Activated B cell treated with CpG ODN at 0.5 μM for 24 hours (primary cell): ENCODE data around the gene VSTM2B. TPM values are rescaled to one million over a fixed set of nuclear protein-coding genes. Genes with fewer than 3 reads are reported as not detected.

ENCODE experiments used
- ATAC-seq: fragments of 200-7000 bp; cut with Tn5 transposase; one replicate; pipeline ENCODE4 v1.10.0; 2021; ENCODE audit warnings: low read depth, mild to moderate bottlenecking, moderate library complexity
- CTCF ChIA-PET: fragments of 350-600 bp; sonication (Branson Sonifier 250); formaldehyde crosslinking; loops from one replicate; lab custom pipeline; 2021; ENCODE audit warnings: antibody characterized with exemption; lab: Charles Lee
- POLR2A ChIA-PET: fragments of 350-600 bp; sonication (Branson Sonifier 250); formaldehyde crosslinking; loops from one replicate; lab custom pipeline; 2021; ENCODE audit warnings: antibody characterized with exemption; lab: Charles Lee
- DNase-seq: peaks from one replicate; pipeline ENCODE4 v3.0.0; 2022
- H3K27ac Mint-ChIP-seq: one replicate; pipeline ENCODE4 v1.8.0; 2020; ENCODE audit warnings: mixed read lengths
- H3K27me3 Mint-ChIP-seq: one replicate; pipeline ENCODE4 v1.8.0; 2021; ENCODE audit warnings: mixed read lengths
- H3K36me3 Mint-ChIP-seq: one replicate; pipeline ENCODE4 v1.8.0; 2021; ENCODE audit warnings: low read depth, mixed read lengths
- H3K4me1 Mint-ChIP-seq: one replicate; pipeline ENCODE4 v1.8.0; 2021; ENCODE audit warnings: mixed read lengths
- H3K4me3 Mint-ChIP-seq: one replicate; pipeline ENCODE4 v1.8.0; 2020; ENCODE audit warnings: mild to moderate bottlenecking, mixed read lengths
- H3K9me3 Mint-ChIP-seq: one replicate; pipeline ENCODE4 v1.8.0; 2020; ENCODE audit warnings: mixed read lengths
- intact Hi-C: fragments of 100-400 bp; cut with micrococcal nuclease; formaldehyde crosslinking; loops from one replicate; pipeline ENCODE4 v1.15.1; 2024
- total RNA-seq: library from RNA; stranded (reverse); gene quantifications from 2 replicates; pipeline ENCODE4 v1.2.3, GENCODE V29; 2022
- TF ChIP-seq, protein P1 (sequence below): fragments of 200-600 bp; IDR thresholded peaks from one replicate; pipeline ENCODE4 v1.8.0; 2022; ENCODE audit warnings: antibody characterized with exemption, mild to moderate bottlenecking

Gene VSTM2B
- total RNA-seq, 1 donor from 2014 or later: not detected

DNA sequence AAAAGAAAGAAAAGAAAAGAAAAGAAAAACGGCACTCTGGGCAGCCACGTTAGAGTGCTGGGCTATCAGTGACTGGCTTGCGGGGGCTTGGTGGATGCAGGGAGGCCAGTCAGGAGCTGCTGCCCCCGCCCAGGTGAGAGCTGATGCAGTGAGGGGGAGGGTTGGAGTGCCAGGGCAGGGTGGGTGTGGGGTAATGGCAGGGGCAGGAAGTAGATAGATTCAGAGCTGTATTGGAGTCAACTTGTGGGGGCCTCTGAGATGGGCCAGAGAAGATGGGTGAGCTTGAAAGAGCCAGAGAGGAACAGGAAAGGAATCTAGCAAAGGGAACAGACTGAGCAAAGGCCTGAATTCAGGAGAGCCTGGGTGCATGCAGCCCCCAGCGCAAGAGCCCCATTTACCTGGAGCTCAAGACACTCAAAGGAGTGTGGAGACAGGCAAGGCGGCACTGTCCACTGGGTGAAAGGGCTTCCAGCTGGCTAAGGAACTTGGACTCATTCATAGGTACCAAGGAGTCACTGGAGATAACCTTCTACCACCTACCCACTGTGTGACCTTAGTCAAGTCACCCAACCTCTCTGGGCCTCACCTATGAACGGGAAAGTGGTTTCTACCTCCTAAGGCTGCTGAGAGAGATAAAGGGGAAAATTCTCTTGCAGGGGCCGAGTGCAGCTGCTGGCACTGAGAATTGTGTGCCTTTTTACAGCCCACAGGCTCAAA is 20.2 kb downstream of the VSTM2B start:
- no peaks in the 10 kb centered on the region for H3K4me1 Mint-ChIP-seq
- H3K9me3 Mint-ChIP-seq: peaks cover 4% of the 10 kb centered on the region
- ATAC-seq (no peak), DNase-seq (no peak)
- peaks cover 6% of the 10 kb centered on the region for H3K27me3 Mint-ChIP-seq
- TF ChIP-seq, protein P1, sequence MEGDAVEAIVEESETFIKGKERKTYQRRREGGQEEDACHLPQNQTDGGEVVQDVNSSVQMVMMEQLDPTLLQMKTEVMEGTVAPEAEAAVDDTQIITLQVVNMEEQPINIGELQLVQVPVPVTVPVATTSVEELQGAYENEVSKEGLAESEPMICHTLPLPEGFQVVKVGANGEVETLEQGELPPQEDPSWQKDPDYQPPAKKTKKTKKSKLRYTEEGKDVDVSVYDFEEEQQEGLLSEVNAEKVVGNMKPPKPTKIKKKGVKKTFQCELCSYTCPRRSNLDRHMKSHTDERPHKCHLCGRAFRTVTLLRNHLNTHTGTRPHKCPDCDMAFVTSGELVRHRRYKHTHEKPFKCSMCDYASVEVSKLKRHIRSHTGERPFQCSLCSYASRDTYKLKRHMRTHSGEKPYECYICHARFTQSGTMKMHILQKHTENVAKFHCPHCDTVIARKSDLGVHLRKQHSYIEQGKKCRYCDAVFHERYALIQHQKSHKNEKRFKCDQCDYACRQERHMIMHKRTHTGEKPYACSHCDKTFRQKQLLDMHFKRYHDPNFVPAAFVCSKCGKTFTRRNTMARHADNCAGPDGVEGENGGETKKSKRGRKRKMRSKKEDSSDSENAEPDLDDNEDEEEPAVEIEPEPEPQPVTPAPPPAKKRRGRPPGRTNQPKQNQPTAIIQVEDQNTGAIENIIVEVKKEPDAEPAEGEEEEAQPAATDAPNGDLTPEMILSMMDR: no peak
- intact Hi-C loops: no loop called here
- H3K36me3 Mint-ChIP-seq: no peaks in the 10 kb centered on the region
- CTCF ChIA-PET: no interaction called here
- H3K27ac Mint-ChIP-seq: no peak overlapping the region
- H3K4me3 Mint-ChIP-seq: no peak overlapping the region
- POLR2A ChIA-PET: no interaction called here

DNA sequence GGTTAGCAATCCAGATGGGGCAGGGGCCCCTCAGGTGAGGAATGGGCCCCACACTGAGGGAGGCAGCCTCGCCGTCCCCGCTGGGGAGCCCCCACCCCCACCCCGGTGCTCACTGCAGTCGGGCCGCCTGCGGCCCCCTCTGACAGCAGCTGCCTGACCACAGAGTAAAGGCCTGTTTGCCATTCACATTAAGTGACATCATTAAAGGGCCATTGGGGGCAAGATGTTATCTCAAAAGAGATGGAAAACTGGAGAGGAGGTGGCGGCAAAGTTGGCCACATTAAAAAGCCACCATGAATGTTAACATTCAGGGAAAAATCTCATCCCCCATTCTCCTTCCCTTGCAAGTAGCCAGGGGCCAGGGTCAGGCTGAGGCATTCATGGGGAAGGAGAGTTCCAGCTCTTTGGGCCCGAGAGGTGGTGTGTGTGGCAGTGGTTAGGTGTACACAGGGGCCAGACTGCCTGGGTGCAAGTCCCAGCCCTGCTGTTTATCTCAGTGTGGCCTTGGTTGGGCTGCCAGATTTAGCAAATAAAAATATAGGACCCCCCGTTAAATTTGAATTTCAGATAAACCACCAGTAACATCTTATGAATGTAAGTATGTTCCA is 20.9 kb downstream of the VSTM2B start:
- Mint-ChIP-seq H3K4me1 (no peaks in the 10 kb centered on the region), H3K27ac (no peak overlapping the region), H3K27me3 (peaks cover 6% of the 10 kb centered on the region), H3K4me3 (no peak overlapping the region), H3K9me3 (peaks cover 4% of the 10 kb centered on the region), H3K36me3 (no peaks in the 10 kb centered on the region)
- no peak for DNase-seq
- intact Hi-C loops: no loop called here
- ChIA-PET POLR2A (no interaction called here), CTCF (no interaction called here)
- no peak for ATAC-seq
- TF ChIP-seq, protein P1: no peak

DNA sequence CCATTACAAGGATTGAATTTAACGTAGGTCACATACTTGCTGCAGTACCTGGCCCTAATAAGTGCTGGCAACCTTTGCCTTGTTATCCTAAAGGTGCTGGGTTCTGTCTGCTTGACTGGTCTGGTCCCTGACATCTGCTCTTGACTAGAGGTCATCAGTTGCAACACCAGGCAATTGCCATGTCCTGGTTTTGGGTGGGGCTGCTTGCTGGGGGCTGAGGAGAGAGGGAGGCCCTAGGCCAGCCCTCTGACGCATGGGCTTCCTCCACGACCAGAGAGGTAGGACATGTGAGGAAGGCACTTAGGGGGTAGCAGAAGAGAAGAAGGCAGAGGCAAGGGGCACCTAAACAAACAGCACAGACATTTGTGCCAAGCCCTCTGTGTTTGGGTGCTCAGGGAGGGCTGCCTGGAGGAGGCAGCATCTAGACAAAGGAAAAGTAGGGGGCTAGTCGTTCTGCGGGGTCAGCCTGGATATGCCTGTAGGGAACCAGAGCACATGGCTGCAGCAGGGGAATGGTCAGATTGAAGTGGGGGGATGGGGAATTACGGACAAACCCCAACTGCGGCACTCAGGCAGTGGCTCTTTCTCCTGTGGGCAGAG is 21.7 kb downstream of the VSTM2B start:
- ChIA-PET POLR2A (no interaction called here), CTCF (no interaction called here)
- TF ChIP-seq, protein P1: no peak
- no peak for ATAC-seq
- H3K4me3 Mint-ChIP-seq: no peak overlapping the region
- H3K36me3 Mint-ChIP-seq: no peaks in the 10 kb centered on the region
- H3K9me3 Mint-ChIP-seq: peaks cover 4% of the 10 kb centered on the region
- intact Hi-C loops: no loop called here
- peaks cover 6% of the 10 kb centered on the region for H3K27me3 Mint-ChIP-seq
- DNase-seq: no peak
- H3K4me1 Mint-ChIP-seq: no peaks in the 10 kb centered on the region
- no peak overlapping the region for H3K27ac Mint-ChIP-seq

DNA sequence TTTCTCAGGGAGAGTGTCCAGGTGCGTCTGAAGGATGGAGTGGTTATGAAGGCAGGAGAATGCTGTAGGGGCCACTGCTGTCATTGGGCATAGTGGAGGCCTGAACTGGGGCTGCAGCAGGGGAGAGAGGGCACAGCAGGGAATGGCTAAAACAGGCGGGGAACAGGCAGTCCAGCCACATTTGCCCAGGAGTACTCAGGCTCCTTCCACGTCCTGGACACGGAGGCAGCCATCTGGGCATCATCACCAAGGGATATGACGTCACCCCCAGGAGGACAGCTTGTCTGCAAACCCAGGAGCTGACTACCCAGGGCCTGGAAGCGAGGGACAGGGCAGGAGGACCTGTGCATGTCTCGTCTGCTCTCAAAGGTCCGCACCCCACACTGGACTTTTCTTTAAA is 22.2 kb downstream of the VSTM2B start:
- intact Hi-C loops: no loop called here
- POLR2A ChIA-PET: no interaction called here
- no peak overlapping the region for H3K4me3 Mint-ChIP-seq
- CTCF ChIA-PET: no interaction called here
- ATAC-seq (no peak), DNase-seq (no peak)
- TF ChIP-seq, protein P1: no peak
- no peak overlapping the region for H3K27ac Mint-ChIP-seq
- H3K27me3 Mint-ChIP-seq: peaks cover 6% of the 10 kb centered on the region
- no peaks in the 10 kb centered on the region for H3K36me3 Mint-ChIP-seq
- H3K9me3 Mint-ChIP-seq: peaks cover 6% of the 10 kb centered on the region
- H3K4me1 Mint-ChIP-seq: no peaks in the 10 kb centered on the region

DNA sequence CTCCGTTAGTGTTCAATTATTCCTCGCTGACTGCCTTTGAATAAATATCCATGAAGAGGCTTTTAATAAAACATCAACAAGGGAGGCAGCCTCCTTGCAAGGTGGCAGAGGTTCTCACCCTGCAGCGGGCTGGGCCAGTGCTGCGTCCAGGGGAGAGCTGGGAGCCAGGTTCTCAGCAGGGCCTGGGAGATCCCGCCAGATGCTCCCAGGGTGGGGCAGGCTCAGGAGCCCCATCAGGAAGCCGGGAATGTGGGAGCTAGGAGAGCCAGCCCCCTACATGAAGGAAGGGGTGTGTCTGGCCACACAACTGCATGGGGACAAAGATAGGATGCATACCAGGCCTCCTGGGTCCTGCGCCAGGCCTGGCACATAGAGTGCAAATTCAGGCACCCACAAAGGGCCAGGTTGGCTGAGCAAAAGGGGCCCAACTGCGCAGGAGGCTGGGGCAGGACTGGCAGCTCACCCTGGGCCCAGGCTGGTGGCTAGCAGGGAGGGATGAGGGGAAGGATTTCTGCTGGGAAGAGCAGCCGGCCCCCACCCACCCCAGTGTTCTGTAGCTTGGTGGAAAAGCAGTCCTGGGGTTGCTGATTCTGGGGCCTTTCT is 22.8 kb downstream of the VSTM2B start:
- ChIA-PET POLR2A (no interaction called here), CTCF (no interaction called here)
- TF ChIP-seq, protein P1: no peak
- Mint-ChIP-seq H3K27me3 (peaks cover 6% of the 10 kb centered on the region), H3K4me1 (no peaks in the 10 kb centered on the region), H3K36me3 (no peaks in the 10 kb centered on the region), H3K4me3 (no peak overlapping the region), H3K9me3 (peaks cover 9% of the 10 kb centered on the region), H3K27ac (no peak overlapping the region)
- intact Hi-C loops: no loop called here
- no peak for ATAC-seq
- no peak for DNase-seq
